ENCODE data around the gene PTPRN2. TPM values are rescaled to one million over a fixed set of nuclear protein-coding genes. Genes with fewer than 3 reads are reported as not detected.

The PTPRN2 gene
- total and polyA plus RNA-seq, 2 donors (not counting 3 experiments of a cell fraction or from before 2014, with no cell fraction given) = 0.62 to 0.88 TPM

DNA sequence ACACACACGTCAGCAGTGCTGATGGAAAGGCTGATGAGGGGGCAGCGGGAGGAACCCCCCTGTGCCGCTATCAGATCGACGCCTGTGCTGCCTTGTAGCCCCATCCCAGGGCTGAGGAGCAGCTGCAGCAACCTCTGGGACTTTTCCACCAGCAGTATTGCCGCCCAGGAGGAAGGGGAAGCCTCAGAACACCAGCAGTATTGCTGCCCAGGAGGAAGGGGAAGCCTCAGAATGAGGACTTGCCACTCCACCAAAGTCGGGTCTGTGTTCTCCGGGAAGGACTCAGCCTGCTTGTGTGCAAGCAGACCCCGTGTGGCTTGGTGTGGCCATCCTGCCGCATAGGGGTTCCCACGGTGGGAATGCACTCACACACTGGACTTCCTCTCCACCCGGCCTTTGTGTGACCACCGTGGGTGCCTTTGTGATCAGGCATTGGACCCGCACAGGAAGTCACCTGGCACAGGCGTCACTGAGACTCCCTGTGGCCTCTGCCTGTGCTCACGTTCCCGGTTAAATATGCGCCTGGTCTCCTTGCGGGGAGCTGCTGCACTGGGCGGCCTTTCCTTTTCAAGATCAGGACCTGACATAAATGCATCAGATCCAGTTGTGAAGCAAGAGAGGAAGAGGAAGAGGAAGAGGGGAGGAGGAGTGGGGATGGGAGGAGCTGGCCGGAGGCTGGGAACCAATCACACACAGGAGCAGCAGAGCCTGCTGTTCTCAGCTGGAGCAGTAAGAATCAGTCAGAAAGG lies 1002.3 kb downstream of the PTPRN2 start:
- H4K20me1 ChIP-seq (replicated peaks; ENCODE audit: control insufficient read depth, extremely low read depth, insufficient read depth, low read length) = no peaks in the 10 kb centered on the region
- no peak overlapping the region for H2AFZ ChIP-seq (ENCODE audit: low read depth, low read length)
- no peak overlapping the region for H3K4me3 ChIP-seq (replicated peaks in 1 of 3; ENCODE audit: insufficient read depth in 1 of 3, low read depth in 1 of 3, low read length in 3 of 3)
- H3K79me2 ChIP-seq (ENCODE audit: control insufficient read depth, insufficient read depth, low read length) = no peaks in the 10 kb centered on the region
- ChIA-PET POLR2A (no interaction called here), CTCF (no interaction called here)
- H3K27ac ChIP-seq (ENCODE audit: insufficient read depth, low read depth, low read length) = no peak overlapping the region
- dilution Hi-C loops (cut with MboI; ENCODE audit: extremely low pct_ligation_motif_present, low sequenced_read_pairs) = no loop called here
- H3K36me3 ChIP-seq (ENCODE audit: control insufficient read depth in 2 of 2, extremely low read depth in 1 of 2, insufficient read depth in 2 of 2, low read length in 2 of 2) = no peaks in the 10 kb centered on the region
- no peak for DNase-seq (ENCODE audit: low read depth, low spot score)
- no peaks in the 10 kb centered on the region for H3K27me3 ChIP-seq (ENCODE audit: control insufficient read depth in 2 of 2, insufficient read depth in 2 of 2, low read length in 2 of 2)
- H3K9ac ChIP-seq (replicated peaks; ENCODE audit: extremely low read depth, insufficient read depth, low read length) = no peak overlapping the region
- intact Hi-C loops (cut with micrococcal nuclease) = no loop called here
- TF ChIP-seq POLR2A (IDR thresholded peaks at IDR 0.05; ENCODE audit: low read depth, low read length) (no peak), JUN (IDR thresholded peaks at IDR 0.05; ENCODE audit: borderline replicate concordance, insufficient read depth, insufficient read length, low read depth) (no peak), FOS (IDR thresholded peaks at IDR 0.05; ENCODE audit: borderline replicate concordance, insufficient read depth, low read length) (no peak), MYC (IDR thresholded peaks at IDR 0.05; ENCODE audit: low read depth, low read length) (no peak), POLR2AphosphoS5 (IDR thresholded peaks at IDR 0.05; ENCODE audit: insufficient read depth, low read depth, low read length) (no peak), EZH2 (IDR thresholded peaks at IDR 0.05; ENCODE audit: borderline replicate concordance, low read depth, low read length, severe bottlenecking) (no peak), GATA2 (IDR thresholded peaks at IDR 0.05; ENCODE audit: insufficient read depth, insufficient read length, low read depth, low read length) (no peak)
- TF ChIP-seq, protein P1, sequence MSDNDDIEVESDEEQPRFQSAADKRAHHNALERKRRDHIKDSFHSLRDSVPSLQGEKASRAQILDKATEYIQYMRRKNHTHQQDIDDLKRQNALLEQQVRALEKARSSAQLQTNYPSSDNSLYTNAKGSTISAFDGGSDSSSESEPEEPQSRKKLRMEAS (IDR thresholded peaks at IDR 0.05; ENCODE audit: insufficient read depth, insufficient read length) = no peak
- TF ChIP-seq, protein P2, sequence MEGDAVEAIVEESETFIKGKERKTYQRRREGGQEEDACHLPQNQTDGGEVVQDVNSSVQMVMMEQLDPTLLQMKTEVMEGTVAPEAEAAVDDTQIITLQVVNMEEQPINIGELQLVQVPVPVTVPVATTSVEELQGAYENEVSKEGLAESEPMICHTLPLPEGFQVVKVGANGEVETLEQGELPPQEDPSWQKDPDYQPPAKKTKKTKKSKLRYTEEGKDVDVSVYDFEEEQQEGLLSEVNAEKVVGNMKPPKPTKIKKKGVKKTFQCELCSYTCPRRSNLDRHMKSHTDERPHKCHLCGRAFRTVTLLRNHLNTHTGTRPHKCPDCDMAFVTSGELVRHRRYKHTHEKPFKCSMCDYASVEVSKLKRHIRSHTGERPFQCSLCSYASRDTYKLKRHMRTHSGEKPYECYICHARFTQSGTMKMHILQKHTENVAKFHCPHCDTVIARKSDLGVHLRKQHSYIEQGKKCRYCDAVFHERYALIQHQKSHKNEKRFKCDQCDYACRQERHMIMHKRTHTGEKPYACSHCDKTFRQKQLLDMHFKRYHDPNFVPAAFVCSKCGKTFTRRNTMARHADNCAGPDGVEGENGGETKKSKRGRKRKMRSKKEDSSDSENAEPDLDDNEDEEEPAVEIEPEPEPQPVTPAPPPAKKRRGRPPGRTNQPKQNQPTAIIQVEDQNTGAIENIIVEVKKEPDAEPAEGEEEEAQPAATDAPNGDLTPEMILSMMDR (IDR thresholded peaks at IDR 0.05; ENCODE audit: extremely low read depth in 1 of 2, insufficient read depth in 1 of 2, low read depth in 1 of 2, low read length in 2 of 2) = no peak
- H3K9me3 ChIP-seq (replicated peaks; ENCODE audit: control insufficient read depth, insufficient read depth, low read length) = no peaks in the 10 kb centered on the region
- H3K4me1 ChIP-seq (ENCODE audit: control insufficient read depth, extremely low read depth, insufficient read depth, low read length) = no peaks in the 10 kb centered on the region
- BruUV-seq (replicated peaks) = no TSS peak
- no peak overlapping the region for H3K4me2 ChIP-seq (ENCODE audit: insufficient read depth, low read length)
- no peaks in the 10 kb centered on the region for H3K9me1 ChIP-seq (replicated peaks; ENCODE audit: control insufficient read depth, extremely low read depth, insufficient read depth, low read length)
- no peak for FAIRE-seq

All from endothelial cell of umbilical vein (primary cell).